RWPE2 (cell line): Measurements from ENCODE around the gene ZNF710.

Experiments used
- ATAC-seq: fragments of 200-7000 bp; cut with Tn5 transposase; 3 replicates; pipeline ENCODE4 v1.9.1; 2021; ENCODE audit warnings: low read depth
- DNase-seq: peaks from one replicate; pipeline ENCODE4 v3.0.0-alpha.2; 2020; ENCODE audit warnings: low spot score
- H3K27ac ChIP-seq: fragments of 450-650 bp; 2 replicates; pipeline ENCODE4 v1.5.1; 2017; ENCODE audit warnings: mild to moderate bottlenecking; ENCODE audit not compliant: poor library complexity, severe bottlenecking
- H3K27me3 ChIP-seq: fragments of 250-450 bp; sonication (Bioruptor Pico); 2 replicates; pipeline ENCODE4 v1.5.1; 2021; ENCODE audit warnings: mild to moderate bottlenecking, moderate library complexity; ENCODE audit not compliant: insufficient read depth, poor library complexity, severe bottlenecking
- H3K36me3 ChIP-seq: fragments of 250-450 bp; sonication (Bioruptor Pico); 2 replicates; pipeline ENCODE4 v1.5.1; 2020; ENCODE audit warnings: low read depth, mild to moderate bottlenecking, moderate library complexity
- H3K4me1 ChIP-seq: fragments of 250-450 bp; sonication (Bioruptor Pico); 2 replicates; pipeline ENCODE4 v1.5.1; 2021; ENCODE audit warnings: mild to moderate bottlenecking, moderate library complexity; ENCODE audit not compliant: insufficient read depth, poor library complexity, severe bottlenecking
- H3K4me3 ChIP-seq: fragments of 250-450 bp; sonication (Bioruptor Pico); 2 replicates; pipeline ENCODE4 v1.5.1; 2021; ENCODE audit warnings: mild to moderate bottlenecking, moderate library complexity; ENCODE audit not compliant: severe bottlenecking
- H3K9me3 ChIP-seq: fragments of 250-450 bp; sonication (Bioruptor Pico); 2 replicates; pipeline ENCODE4 v1.5.1; 2021; ENCODE audit warnings: mild to moderate bottlenecking, moderate library complexity; ENCODE audit not compliant: severe bottlenecking
- TF ChIP-seq, protein P1 (sequence below): fragments of 450-650 bp; IDR thresholded peaks from one replicate; pipeline ENCODE4 v1.5.1; 2017; ENCODE audit warnings: mild to moderate bottlenecking, moderate library complexity; ENCODE audit not compliant: poor library complexity, severe bottlenecking

Gene ZNF710

DNA sequence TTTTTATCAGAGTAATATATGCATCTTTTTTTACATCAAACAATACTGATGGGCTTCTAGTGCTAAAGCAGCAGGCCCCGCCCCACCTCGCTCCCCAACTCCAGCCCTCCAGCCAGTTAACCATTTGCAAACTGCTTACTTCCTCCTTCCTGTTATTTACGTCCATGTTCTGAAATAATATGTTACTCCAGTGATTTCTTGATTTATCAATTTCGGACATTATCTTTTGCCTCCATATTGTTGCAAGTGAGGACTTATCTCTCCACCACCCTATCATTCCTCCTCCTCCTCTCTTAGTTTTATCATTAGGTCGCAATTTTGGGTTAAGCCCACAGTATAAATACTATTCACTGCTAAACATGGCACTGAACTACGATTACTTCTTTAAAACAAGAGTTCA, 39.5 kb downstream of the ZNF710 start:
- Histone ChIP-seq H3K36me3 (no peaks in the 10 kb centered on the region), H3K9me3 (no peaks in the 10 kb centered on the region), H3K27me3 (no peaks in the 10 kb centered on the region), H3K4me3 (no peak overlapping the region), H3K27ac (no peak overlapping the region), H3K4me1 (peaks cover 22% of the 10 kb centered on the region)
- ATAC-seq: no peak
- DNase-seq: no peak
- TF ChIP-seq, protein P1, sequence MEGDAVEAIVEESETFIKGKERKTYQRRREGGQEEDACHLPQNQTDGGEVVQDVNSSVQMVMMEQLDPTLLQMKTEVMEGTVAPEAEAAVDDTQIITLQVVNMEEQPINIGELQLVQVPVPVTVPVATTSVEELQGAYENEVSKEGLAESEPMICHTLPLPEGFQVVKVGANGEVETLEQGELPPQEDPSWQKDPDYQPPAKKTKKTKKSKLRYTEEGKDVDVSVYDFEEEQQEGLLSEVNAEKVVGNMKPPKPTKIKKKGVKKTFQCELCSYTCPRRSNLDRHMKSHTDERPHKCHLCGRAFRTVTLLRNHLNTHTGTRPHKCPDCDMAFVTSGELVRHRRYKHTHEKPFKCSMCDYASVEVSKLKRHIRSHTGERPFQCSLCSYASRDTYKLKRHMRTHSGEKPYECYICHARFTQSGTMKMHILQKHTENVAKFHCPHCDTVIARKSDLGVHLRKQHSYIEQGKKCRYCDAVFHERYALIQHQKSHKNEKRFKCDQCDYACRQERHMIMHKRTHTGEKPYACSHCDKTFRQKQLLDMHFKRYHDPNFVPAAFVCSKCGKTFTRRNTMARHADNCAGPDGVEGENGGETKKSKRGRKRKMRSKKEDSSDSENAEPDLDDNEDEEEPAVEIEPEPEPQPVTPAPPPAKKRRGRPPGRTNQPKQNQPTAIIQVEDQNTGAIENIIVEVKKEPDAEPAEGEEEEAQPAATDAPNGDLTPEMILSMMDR: no peak

DNA sequence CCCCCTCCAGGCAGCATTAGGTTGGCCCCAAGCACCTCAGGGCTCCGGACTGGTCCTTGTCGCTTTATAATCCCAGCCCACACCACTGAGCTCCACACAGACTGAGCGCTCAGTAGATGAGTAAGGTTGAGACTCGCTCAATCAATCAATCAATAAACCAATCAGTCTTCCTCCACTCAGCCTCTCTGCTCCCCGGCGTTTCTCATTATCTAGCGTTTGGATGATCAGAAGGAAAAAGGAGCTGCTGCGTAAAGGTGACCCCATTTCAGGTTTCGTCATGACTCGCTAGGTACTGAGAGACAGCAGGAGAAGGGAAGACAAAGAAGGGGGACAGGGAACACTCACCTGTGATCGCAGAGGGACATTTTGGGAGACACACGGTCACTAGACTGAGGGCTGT, 41.2 kb downstream of the ZNF710 start:
- H3K9me3 ChIP-seq: no peaks in the 10 kb centered on the region
- no peak overlapping the region for H3K4me3 ChIP-seq
- ATAC-seq (no peak), DNase-seq (no peak)
- H3K27ac ChIP-seq: no peak overlapping the region
- TF ChIP-seq, protein P1: no peak
- no peaks in the 10 kb centered on the region for H3K36me3 ChIP-seq
- H3K27me3 ChIP-seq: no peaks in the 10 kb centered on the region
- peaks cover 30% of the 10 kb centered on the region for H3K4me1 ChIP-seq

DNA sequence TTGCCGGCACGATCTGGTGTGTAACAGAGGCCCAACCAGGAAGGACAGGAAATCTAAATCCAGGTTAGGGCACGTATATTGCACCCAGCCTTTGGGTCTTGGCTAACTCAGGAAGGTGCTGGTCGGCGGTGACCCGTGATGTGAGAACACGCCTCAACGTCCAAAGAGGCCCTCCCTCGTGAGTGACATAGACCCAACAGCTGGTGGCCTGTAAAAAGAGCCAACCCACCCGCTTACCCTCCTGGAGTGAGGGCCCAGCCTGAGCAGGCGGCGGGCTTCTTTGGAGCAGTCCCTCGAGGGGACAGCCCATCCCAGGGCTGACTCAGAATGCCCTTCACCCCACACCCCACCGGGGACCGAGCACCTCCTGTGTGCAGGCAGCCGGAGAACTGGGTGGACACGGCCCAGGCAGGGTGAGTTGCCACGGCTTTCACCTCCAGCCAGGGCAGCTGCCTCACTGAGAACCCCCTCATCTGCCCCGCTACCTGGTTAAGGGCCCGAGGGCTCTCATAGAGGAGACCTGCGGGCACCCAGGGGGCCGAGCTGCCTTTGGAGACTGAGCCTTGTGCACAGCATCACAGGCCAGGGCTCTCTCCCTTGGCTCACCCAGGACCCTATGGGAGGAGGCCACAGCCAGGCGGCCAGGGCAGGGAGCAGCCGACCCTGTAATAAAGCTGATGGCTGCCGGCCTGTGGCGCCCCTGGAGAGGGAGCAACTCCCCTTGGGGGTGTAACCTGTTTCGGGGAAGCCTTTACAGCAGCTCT, 41.8 kb downstream of the ZNF710 start:
- TF ChIP-seq, protein P1: no peak
- ATAC-seq: no peak
- no peaks in the 10 kb centered on the region for H3K36me3 ChIP-seq
- H3K9me3 ChIP-seq: no peaks in the 10 kb centered on the region
- no peaks in the 10 kb centered on the region for H3K27me3 ChIP-seq
- DNase-seq: peak; percentile 78
- no peak overlapping the region for H3K4me3 ChIP-seq
- H3K4me1 ChIP-seq: peaks cover 27% of the 10 kb centered on the region
- H3K27ac ChIP-seq: no peak overlapping the region

DNA sequence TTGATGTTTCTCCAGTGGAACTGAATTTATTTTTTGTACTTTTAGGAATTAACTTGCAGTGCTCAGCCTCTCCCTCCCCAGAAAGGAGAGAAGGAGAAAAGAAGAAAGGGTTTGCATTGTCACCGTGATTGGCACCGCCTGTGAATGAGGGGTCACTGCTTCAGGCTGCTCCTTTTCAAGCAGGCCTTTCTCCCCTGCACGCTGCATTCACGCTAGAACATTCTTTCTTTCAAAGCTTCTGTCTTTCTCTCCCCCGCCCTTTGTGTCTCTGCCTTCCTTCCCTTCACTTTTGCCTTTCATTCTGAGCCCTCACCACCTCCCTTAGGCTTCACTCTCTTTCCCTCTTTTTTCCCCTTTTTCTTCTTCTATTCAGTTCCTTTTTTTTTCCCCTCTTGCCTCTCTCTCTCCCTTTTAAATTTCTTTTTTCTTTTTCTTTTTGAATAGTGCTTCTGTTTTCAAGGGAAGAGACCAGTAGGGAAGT, 42.4 kb downstream of the ZNF710 start:
- Histone ChIP-seq H3K27ac (no peak overlapping the region), H3K4me3 (no peak overlapping the region), H3K36me3 (no peaks in the 10 kb centered on the region), H3K4me1 (peaks cover 21% of the 10 kb centered on the region), H3K9me3 (no peaks in the 10 kb centered on the region), H3K27me3 (no peaks in the 10 kb centered on the region)
- ATAC-seq (no peak), DNase-seq (peak; percentile 40)
- TF ChIP-seq, protein P1: no peak

DNA sequence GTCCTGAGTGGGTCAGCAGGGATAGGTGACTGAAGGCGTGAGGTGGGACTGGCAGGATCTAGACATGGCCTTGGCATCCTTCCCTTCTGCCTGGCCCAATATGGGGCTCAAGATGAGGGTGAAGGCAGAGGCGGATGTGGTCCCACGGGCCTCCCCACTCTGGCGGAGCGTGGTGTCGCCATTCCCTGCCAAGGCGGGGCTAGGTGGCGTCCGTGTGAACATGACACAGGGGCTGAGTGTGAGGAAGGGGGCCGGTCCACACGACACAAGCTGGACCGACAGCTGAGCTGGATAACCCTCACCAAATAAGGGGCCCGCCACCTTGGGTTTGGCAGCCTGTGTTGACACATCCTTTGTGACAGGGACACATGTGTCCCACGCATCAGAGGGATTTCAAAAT, 43.1 kb downstream of the ZNF710 start:
- DNase-seq: peak; percentile 74
- ATAC-seq: no peak
- Histone ChIP-seq H3K4me1 (peaks cover 21% of the 10 kb centered on the region), H3K4me3 (no peak overlapping the region), H3K27me3 (no peaks in the 10 kb centered on the region), H3K9me3 (no peaks in the 10 kb centered on the region), H3K27ac (no peak overlapping the region), H3K36me3 (no peaks in the 10 kb centered on the region)
- TF ChIP-seq, protein P1: no peak
